Renal cortical epithelial cell (primary cell): ENCODE results near the gene GM2A. TPM values are rescaled to one million over a fixed set of nuclear protein-coding genes. Genes with fewer than 3 reads are reported as not detected.

Source experiments
- DNase-seq: peaks from one replicate; pipeline ENCODE4 v3.0.0-alpha.2; 2011; ENCODE audit warnings: low read depth
- total RNA-seq: library from RNA; depleted of rRNA; stranded (reverse); fragments of >200 nt; gene quantifications from 2 replicates; pipeline ENCODE4 v1.2.3, GENCODE V29; 2014

The GM2A gene
- total RNA-seq: 17.4 and 17.9 TPM in 2 replicates

DNA sequence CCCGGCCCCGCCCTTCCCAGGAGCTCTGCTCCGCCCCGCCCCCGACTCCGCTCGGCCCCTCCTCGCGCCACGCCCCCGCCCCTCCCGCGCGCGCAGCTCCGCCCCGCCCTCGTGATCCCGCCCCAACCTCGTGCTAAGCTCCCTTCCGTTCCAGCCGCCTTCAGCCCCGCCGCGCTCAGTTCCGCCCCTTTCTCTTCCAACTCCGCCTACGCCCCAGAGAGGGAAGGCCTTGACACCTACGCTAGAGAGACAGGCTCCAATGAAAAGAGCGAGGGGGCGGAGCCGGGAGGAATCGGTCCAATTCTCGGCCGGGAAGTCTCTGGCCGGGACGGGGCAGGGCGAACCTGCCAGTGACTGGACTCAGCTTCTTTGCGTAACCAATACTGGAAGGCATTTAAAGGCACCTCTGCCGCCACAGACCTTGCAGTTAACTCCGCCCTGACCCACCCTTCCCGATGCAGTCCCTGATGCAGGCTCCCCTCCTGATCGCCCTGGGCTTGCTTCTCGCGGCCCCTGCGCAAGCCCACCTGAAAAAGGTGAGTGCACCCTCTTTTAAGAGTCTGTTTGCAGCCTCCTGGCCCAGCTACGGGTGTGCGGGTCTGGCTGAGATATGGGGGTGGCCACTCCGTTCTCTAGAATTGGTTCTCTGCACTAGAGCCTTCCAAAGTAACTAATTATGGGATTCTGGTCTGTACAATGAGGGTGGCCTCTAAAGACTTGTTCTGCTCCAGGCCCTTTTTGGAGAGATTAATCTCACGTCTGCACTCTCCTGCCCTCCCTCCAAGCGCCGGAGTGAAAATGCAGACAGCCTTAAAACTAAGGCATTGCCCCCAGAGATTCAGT lies at the start of gene GM2A:
Gene GM2A (plus strand): TSS at position 424 of the 843 bp plus-strand sequence. CDS start 32 bp downstream, at position 456.
- peak; percentile 99 for DNase-seq

DNA sequence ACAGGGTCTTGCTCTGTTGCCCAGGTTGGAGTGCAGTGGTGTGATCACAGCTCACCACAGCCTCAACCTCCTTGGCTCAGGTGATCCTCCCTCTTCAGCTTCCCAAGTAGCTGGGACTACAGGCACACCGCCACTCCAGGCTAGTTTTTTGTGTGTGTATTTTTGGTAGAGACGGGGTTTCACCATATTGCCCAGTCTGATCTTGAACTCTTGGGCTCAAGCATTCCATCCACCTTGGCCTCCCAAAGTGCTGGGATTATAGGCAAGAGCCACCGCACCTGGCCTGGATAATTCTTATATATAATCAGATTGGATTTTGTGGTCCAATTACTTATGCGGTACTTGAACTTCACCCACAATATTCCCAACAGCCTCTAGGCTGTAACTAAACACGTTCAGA lies 48.9 kb upstream of the GM2A start:
- DNase-seq: no peak

DNA sequence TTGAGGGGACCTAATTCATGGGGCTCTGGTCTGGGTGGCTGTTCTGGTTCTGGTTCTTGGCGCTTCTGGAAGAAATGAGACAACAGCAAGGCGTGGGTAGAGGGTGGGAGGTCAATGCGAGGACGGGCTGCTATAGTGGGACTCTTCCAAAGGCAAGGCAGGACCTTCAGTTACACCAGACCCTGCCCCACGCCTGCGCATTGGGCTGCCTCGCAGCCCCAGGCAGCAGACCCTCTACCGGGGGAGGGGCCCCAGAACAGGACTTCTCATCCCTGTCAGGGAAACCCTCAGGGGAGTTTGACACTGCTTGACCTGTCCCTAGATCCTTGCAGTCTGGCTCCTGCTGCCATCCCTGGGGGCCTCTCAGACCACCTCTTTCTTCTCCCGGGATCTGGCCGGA lies 47.6 kb upstream of the GM2A start:
- DNase-seq: no peak

DNA sequence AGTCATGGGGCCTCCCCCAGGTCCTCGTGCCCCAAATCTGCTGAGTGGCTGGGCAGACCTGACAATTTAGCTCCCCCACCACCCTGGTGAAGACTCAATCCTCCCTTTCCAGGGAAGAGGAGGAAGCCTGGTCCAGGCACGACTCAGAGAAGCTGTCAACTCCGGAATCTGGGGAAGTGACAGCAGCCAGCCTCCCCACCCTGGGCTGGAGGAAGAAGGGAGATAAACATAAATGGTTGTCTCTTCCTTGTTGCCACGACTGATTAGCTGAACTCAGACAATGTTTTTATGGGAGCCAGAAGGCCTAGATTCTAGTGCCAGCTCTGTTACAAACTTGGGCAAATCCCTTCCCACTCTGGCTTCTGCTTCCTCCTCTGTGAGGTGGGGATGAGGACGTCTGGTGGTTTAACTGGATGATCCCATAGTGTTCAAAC lies 44.5 kb upstream of the GM2A start:
- DNase-seq: no peak

DNA sequence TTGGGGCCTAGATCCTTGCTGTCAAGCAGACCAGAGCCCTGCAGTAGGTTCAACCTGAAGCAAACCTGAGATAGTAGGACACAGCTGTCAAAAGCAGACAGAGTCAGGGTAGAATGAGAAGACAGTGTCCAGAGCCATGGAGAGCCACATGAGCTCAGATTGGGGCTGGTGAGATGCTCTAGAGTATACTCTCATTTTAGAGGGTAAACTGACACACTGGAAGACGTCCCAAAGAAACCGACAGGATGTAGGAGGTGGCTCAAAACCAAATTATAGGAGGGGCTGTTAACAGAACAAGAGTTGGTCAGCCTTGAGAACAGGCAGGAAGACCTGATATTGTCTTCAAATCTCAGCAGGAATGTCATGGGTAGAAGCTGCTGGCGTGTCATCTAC lies 40.6 kb upstream of the GM2A start:
- DNase-seq: no peak

DNA sequence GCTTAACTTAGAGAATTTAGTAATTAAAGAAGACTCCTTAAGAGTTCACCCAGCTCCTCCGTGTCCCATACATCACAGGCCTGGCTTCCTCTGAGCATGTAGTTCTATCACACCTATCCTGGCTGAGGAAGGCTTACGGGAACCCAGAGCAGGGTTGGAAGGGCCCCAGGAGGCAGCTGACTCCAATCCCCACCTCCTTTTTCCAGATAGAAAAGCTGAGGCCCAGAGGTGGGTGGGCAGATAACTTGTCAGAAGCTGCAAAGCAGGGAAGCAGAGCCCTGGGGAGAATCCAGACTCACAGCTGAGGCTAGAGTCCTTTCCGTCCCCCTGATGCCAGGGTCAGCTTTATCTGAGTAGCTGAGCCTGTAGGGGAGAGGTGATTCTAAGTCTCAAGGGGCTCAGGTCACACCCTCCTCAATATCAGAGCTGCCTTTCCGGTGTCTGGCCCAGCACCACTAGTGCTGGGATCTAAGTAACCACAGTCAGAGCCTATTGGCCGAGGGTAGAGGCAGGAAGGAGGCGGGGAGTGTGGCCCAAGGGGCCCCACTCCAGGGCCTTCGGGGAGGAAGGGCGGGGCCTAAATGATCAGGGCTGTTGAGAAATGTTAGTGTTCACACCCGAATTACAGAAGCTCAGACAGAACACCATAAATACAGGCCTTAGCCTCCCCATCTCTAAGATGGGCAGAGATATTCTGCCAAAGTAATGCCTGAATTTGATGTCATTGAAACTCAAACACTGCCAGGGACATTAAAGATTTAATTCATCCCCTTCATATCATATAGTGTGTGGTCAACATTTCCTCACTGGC lies 39.0 kb upstream of the GM2A start:
- DNase-seq: no peak

DNA sequence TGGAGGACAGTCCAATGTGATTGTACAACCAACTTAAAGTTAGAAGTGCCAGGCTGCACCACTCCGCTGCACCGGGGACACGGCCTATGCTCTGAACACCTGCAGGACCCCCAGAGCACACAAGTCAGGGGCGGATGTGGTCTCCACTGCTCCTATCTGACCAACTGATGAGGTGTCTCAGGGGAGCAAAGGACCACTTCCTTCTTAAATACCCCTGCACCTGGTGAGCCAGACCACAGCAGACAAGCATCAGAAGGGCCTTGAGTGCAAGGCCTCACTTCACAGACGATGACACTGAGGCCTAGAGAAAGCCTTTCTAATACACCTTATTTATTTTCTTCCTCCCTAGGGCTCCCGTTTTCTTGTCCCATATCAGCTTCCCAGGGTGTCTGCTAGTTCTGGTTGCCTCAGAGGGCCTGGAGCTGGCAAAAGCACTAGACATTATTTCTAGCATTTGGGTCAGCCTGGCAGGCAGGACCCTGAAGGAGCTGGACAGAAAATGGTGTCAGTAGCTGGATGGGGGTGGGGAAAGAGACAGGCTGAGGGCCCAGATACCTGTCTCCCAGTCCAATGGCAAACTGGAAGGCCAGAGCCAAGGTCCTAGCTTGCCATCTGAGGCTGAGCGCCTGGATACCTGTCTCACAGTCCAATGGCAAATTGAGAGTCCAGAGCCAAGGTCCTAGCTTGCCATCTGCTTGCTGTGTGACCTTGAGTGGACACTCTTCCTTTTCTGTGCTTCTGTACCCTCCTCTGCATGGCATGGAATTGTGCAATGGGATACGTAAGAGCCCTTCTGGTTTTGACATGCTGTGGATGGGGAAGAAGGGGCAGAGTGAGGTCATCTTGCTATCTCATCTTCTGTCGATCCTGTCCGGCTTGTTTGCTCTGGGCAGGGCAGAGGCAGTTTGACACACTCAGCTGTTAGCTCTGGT lies 38.1 kb upstream of the GM2A start:
- no peak for DNase-seq

DNA sequence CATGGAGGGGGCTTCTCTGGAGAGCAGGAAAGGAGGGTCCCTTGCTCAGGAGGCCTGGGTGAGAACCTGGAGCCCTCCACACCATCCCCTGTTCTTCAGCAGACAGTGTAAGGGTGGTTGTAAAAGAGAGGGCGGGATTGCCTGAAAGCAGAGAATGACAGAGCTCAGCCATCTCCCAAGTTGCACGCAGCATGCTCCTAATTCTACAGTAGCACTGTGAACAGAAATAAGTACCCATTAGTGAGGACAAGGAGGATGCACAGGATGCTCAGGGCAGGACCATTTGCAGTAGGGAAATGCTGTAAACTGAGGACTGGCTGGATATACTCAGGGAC lies 37.5 kb upstream of the GM2A start:
- no peak for DNase-seq

DNA sequence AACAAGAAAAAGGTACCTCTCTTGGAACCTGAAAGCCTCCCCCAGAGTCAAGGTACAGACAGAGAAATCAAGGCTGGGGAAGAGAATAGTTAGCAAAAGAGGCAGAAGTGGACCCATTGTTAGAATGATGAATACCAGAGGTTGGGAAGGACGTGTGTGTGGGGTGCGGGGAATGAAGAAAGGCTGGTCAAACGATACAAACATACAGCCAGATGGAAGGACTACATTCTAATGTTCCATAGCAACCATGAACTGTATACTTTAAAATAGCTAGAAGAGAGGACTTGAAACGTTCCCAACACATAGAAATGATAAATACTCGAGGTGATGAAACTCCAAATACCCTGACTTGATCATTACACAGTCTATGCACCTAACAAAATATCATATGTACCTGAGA lies 36.2 kb upstream of the GM2A start:
- DNase-seq: no peak

DNA sequence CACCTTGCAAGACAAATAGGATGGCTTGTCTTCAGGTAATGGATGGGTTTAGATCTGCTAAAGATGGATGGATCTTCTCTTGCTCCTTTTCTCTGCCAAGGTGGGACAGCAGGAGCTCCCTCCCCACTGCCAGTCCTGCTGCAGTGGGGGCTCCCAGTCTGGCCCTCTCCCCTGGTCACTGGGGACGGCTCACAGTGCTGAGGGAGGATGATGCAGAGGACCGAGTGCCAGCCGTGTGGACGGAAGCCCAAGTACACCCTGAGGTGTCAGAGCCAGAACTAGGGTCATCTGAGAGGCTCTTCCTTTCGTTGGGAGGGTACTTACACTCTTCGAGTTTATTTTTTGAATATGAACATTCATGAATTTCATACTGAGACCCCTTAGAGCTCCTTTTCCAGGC lies 34.8 kb upstream of the GM2A start:
- DNase-seq: no peak

DNA sequence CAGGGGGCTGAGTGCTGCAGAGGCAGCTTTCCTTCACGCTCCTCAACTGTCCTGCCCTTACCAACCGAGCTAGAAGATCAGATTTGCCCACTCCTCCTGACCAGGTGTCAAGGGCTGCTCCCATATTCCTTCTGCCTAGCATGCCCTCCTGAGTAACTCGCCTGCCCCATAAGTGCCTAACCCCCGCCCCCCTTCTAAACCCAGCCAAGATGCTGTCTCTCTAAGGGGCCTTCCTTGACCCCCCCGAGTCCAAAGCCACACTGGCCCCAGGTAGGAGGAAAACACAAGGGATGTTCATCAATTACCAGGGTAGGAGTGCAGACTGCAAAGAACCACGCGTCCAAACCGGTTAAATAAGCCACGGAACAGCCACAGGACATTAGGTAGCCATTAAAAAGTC lies 33.8 kb upstream of the GM2A start:
- DNase-seq: no peak

DNA sequence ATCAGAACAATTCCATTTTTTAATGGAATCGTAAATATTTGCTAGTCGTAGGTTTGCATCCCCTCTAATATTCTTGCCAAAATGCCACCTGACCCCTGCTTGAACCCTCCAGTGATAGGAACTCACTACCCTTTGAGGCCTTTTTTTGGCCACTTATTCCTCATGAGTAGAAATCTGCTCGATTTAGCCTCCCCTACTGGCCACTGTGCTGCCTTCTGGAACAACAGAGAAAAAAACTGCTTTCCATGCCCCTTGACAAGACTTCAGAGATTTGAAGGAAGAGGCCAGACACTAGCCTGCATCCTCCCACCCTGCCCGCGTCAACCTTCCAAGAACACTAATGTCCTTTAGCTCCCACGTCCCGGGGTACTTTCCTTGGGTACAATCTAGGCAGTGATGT lies 33.2 kb upstream of the GM2A start:
- DNase-seq: no peak

DNA sequence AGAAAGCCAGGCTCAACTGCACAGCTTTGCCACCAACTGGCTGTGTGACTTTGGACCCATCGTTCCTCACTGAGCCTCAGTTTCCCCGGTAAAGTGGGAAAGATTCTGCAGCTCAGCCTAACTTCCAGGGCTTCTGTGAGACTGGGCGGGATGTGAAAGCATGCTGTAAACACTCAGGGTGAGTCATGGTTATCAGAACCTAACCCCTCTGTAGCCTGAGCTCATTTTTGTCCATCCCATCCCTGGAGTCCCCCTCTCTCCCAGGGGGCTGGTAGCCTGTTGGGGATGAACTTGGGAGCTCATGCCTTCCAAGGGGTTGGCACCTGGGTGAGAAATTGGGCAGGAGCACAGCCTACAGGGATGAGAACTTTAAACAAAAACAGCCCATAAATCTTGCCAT lies 31.4 kb upstream of the GM2A start:
- no peak for DNase-seq

DNA sequence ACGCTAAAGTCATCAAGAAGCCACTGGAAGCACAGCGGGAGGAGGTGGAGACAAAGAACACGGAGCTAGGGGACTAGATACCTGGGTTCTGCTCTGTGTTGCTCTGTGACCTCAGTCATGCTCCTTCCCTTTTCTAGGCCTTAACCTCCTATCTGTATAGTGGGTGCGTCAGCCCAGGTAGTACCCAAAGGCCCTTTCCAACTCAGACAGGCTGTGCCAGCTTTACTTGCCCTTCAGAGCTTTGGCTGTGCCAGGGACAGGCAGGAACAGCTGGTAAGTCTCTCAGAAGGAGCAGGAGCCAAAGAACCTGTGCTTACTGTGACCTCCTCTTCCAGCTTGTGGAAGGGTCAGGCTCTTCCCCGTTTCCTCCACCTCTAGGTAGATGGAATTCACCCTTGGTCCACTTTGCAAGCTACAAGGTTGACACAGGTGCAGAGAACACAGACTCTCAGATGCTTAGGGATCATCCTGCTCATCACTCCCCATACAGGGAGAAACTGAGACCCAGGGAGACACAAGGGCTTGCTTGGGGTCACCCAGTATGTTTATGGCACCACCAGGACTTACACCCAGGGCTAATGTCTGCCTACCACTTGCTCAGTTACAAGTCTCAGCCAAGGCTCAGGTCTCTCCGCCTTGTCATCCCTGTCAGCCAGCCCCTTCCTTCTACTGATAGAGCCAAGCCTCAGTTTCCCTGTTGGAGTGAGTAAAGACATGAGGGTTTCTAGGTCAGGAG lies 30.8 kb upstream of the GM2A start:
- no peak for DNase-seq

DNA sequence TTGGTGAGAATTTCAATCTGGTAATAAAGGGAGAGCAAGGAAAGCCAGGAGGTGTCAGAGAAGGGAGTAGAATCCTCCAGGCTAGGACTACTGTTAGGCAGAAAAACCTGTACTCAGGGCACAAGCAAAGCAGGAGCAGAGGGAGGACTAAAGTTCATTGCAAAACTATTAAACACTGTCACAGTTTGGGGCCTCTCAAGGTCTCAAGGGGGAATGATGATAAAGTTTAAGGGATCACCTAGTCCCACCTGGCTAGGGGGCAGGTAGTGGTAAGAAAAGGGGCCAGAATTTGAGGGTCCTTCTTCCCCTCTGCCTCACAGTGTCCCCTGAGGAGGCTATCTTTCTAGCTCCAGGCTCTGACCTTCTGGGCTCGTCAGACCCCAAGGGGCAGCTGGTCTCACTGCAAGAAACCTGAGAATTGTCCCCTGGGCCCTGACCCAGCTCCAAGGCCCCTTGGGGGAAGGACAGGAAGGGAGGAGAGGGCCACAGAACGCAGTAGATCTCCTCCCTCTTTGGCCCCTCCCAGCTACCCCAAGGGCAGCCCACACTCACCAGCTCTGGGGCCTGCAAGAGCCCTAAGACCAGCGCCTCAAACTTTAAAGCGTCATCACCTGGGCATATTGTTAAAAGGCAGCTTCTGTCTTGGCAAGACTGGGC lies 30.1 kb upstream of the GM2A start:
- no peak for DNase-seq

DNA sequence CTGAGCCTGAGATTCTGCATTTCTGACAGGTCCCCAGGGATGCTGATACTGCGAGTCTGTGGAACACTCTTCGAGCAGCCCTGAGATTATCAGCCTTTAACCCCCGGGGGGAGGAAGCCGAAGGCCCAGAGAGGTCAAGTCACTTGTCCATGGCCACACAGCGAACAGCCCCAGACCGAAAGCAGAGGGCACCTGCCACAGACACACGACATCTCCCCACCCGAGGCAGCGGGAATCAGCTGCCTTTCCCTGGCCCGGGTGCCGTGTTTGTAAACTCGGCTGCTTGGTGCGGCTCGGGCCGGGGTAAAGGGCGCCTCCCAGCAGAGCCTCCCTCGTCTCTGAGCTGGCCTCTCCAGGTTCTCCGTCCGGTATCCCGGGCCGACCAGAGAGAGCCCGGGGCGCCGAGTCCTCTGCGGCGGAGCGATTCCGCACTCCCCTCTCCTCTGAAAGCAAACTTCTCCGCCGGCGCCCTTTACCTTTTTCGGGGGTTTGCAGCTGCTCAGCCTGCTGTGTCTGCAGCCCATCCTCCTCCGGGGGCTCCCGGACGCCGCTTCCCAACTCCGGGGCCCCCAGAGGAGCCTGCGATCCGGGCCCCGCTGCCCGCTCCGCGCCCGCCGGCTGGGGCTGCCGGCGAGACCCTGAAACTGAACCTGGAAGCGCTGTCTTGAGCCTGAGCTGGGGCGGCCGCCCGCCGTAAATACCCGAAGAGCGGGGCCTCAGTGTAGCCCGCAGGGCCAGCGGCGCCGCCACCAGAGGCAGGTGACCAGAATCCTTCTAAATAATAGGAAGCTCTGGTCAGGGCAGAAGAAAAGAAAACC lies 29.3 kb upstream of the GM2A start, which contains the start of gene CCDC69:
Gene CCDC69 (minus strand): TSS at position 646 of the 818 bp plus-strand sequence. CDS start 122 bp downstream, at position 524.
- DNase-seq: peak; percentile 25

DNA sequence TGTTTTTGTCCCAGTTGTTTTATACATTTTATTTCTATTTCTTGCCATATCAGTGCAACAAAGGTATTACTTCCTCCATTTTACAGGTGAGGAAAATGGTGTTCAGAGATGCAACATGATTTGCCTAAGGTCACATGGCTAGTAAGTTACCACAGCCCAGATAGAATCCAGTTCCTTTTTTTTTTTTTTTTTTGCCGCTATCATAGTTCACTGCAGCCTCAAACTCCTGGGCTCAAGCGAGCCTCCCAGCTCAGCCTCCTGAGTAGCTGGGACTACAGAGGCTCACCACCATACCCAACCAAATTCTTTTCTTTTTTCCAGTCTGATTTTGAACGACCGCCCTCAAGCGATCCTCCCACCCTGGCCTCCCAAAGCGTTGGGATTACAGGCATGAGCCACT lies 28.6 kb upstream of the GM2A start:
- no peak for DNase-seq

DNA sequence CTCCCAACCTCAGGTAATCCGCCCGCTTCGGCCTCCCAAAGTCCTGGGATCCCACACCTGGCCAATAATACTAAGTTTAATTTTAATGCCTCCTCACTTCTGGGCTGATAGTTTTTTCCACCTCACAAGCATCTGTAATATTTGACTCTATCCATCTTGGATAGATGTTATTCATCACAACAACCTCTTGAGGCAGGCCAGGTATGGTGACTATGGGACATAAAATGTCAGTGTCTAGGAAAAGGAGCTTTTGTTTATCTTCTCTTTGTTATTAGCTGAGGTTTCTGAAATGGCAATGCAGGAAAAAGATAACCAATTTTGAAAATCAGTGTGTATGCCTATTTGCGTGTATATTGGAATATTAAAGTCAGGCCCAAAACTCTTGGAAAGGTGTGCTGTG lies 27.9 kb upstream of the GM2A start:
- no peak for DNase-seq

DNA sequence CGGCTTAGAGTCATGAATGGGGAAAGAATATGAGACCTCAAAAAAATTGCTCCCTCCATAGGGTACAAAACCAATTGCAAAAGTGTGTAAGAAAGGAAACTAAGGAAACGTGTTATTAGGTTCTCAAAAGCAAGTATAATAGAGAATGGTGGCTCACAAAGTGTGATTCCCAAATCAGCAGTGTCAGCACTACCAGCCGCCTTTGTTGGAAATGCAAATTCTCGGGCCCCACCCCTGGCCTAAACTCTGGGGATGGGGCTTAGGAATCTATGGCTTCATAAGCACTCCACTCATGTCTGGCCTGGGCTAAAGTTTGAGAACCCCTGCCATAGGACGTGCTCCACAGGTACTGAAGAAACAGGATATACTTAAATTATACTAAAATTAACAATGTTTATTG lies 27.5 kb upstream of the GM2A start:
- DNase-seq: no peak

DNA sequence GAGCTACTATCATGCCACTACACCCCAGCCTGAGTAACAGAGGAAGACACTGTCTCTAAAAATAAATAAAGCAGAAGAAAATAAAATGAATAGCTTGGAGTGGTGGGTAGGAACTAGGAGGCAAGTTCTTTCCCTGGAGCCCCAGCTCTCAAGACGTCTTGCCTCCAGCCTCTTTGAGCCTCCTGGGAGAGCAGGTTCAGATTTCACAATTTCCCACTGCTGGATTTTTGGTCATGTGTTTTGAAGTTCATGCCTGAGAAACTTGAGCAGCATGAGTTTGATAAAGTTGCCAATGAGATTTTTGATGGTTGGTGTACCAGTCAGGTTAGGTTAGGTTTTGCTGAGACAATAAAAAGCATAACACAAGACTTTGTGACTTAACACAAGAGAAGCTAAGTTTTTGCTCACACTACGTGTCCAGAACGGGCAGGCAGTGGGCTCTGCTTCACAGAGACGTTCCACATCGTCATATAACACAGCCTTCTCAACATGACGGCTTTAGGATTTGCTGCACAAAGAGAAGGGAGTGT lies 25.0 kb upstream of the GM2A start:
- DNase-seq: no peak
